ENCODE results near the gene KCTD11. TPM values are rescaled to one million over a fixed set of nuclear protein-coding genes. Genes with fewer than 3 reads are reported as not detected.
A peak's percentile ranks its signal among the peaks of the same experiment; 100 is the strongest.

Gene KCTD11
- total RNA-seq, 1 experiment from 2014 or later, result 5.3 TPM

DNA sequence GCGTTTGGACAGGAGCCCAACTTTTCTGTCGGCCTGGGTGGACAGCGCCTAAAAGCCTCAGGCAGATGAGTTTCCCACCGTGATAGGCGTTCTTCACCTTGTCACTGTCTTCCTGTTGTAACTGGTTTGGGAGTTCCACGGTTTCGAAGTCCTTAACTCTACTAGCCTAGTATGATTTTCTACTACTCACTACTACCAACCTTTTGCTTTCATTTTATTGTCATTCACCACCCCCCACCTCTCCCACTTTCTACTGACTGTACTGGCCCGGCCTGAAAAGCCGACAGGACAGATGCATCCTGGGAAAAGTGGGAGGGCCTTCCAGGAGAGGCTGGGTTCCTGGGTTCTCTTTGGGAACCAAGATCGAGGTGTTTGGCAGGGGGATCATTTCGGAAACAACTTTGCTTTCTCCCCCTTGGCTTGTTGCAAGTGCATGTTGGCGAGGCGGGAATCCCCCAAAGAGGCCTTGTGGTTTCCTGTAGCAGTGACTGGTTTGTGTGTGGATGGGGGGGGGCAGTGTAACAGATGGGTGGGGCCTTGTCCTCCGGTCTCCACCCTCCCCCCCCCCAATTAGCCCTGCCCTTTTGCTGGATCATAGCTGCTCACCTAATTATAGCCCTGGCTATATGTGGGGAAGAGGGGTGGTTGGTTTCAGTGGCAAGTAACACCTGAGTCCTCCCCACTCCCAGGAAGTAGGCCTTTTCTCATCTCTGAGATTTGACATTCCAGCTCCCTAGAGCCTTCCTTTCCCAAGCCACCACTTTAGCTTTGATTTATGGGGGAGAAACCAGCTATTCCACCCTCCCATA, 43.1 kb upstream of the KCTD11 start:
- Histone ChIP-seq H3K79me2 (ENCODE audit: insufficient read depth, low read length) (peaks cover 21% of the 10 kb centered on the region), H4K5ac (ENCODE audit: insufficient read length, low read depth, low read length) (no peak overlapping the region), H2BK12ac (ENCODE audit: insufficient read length, low read depth, low read length) (no peak overlapping the region), H3K14ac (ENCODE audit: insufficient read depth, low read length) (peak overlapping the region; percentile 78), H2BK120ac (ENCODE audit: low read depth, low read length, poor library complexity, severe bottlenecking) (no peak overlapping the region), H3K27me3 (ENCODE audit: insufficient read depth, low read length) (no peaks in the 10 kb centered on the region), H3T11ph (ENCODE audit: low read length) (no peak overlapping the region), H3K4me2 (ENCODE audit: insufficient read depth, insufficient read length, low read length) (peak overlapping the region; percentile 81), H2AFZ (ENCODE audit: low read length) (no peak overlapping the region), H2AK5ac (ENCODE audit: insufficient read length, low read length) (no peak overlapping the region), H3K18ac (ENCODE audit: insufficient read length, low read depth, low read length) (peak overlapping the region; percentile 77), H3K4ac (ENCODE audit: low read depth, low read length) (peak overlapping the region; percentile 51; the same call in 1 of the 2 replicates), H3K79me1 (ENCODE audit: insufficient read depth, low read depth, low read length, poor library complexity, severe bottlenecking) (no peaks in the 10 kb centered on the region), H3K9ac (ENCODE audit: extremely low read depth, insufficient read length, low read length) (peak overlapping the region; percentile 84), H3K56ac (ENCODE audit: insufficient read length, low read depth, low read length) (no peak overlapping the region), H2BK20ac (ENCODE audit: low read depth, low read length, poor library complexity, severe bottlenecking) (no peak overlapping the region), H2BK15ac (ENCODE audit: low read depth, low read length) (no peak overlapping the region; the same call in 1 of the 2 replicates), H3K9me3 (ENCODE audit: control insufficient read depth, low read depth, low read length) (no peaks in the 10 kb centered on the region), H3K23me2 (ENCODE audit: insufficient read length, low read depth, low read length, poor library complexity, severe bottlenecking) (peaks cover 9% of the 10 kb centered on the region), H4K20me1 (ENCODE audit: control insufficient read depth, insufficient read depth, insufficient read length) (no peaks in the 10 kb centered on the region), H3K4me1 (ENCODE audit: insufficient read depth, low read length) (peaks cover 2% of the 10 kb centered on the region; the same call in 1 of the 2 replicates), H3K23ac (ENCODE audit: insufficient read length, low read depth, low read length) (no peak overlapping the region), H4K8ac (replicated peaks; ENCODE audit: insufficient read length, low read depth, low read length) (no peak overlapping the region), H2BK5ac (ENCODE audit: insufficient read length, low read length) (no peak overlapping the region), H4K91ac (ENCODE audit: insufficient read length, low read depth, low read length) (peak overlapping the region; percentile 65), H3K27ac (ENCODE audit: insufficient read length, low read depth, low read length) (peak overlapping the region; percentile 72)
- peaks cover 0 to 6% of the 10 kb centered on the region in 2 experiments; a peak in 1 of 5 replicates for H3K9me3 Mint-ChIP-seq
- WGBS (ENCODE audit: extremely low coverage, insufficient read length, low lambda C conversion rate), result no CpG with 5 or more reads among the region's 14 CpGs
- H3K27ac Mint-ChIP-seq, result peak overlapping the region; percentile 95 to 97 (median 96)
- H3K27me3 Mint-ChIP-seq (ENCODE audit: low read depth), result no peaks in the 10 kb centered on the region; the same call in none of the 2 replicates
- DNase-seq, result peak; percentile 87
- peaks cover 47 to 57% (median 48%) of the 10 kb centered on the region in 3 experiments for H3K36me3 Mint-ChIP-seq (ENCODE audit: insufficient read depth in 1 of 3, low read depth in 3 of 3)
- peaks cover 27 to 35% of the 10 kb centered on the region in 2 experiments for H3K4me1 Mint-ChIP-seq
- TF ChIP-seq CTCF (conservative IDR thresholded peaks at IDR 0.05), result no peak
- peak overlapping the region; percentile 93 to 94 for H3K4me3 Mint-ChIP-seq

Data from H9 (cell line).